GM21737 (cell line): ENCODE results near the gene TNPO1.
"Not testable (repeated sequence)": the region's sequence is repeated elsewhere in the genome, so short reads cannot be mapped to it uniquely, and the experiment has no call there.

ENCODE experiments used
- ATAC-seq: cut with Tn5 transposase; IDR thresholded peaks from one replicate; pipeline ENCODE4 v1.9.1; 2021; ENCODE audit warnings: mild to moderate bottlenecking, moderate library complexity; ENCODE audit not compliant: unreplicated experiment

The TNPO1 gene

DNA sequence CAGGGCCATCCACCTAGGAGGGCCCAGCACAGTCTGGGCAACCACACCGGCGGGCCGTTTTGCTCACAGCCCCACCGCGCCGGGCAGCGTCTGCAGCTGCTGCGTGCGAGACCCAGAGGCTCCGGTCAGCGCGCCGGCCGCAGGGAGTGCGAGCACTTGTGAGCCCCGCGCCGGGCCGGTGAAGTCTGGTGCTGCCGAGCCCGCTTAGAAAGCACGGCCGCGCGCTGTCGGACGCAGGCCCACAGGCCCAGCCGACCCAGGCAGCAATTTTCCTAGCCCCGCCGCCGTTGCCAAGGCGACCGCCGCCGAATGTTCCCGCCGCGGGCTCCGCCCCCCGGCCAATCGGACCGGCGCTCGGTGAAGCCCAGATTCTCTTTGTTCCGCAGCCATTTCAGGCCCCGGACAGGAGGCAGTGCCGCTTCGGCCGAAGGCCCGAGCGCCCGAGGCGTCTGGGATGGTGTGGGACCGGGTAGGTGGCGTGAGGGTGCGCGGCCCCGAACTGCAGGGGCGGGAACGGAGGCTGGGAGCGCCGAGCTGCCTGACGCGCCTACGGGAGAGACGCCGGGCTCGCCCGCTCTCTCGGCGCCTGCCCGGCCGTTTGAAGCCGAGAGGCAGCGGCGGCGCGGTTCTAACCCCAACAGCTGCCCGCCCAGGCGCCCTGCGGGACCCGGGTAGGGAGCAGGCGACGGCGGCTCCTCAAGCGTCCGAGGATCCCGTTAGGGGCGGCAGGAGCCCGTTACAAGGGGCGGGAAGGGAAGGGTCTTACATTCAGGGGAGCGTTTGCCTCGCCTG is at the start of gene TNPO1:
TNPO1 (plus strand) TSS at position 378 of the 792 bp plus-strand sequence; CDS start at position 455, 77 bp downstream.
- peak; percentile 84 for ATAC-seq

DNA sequence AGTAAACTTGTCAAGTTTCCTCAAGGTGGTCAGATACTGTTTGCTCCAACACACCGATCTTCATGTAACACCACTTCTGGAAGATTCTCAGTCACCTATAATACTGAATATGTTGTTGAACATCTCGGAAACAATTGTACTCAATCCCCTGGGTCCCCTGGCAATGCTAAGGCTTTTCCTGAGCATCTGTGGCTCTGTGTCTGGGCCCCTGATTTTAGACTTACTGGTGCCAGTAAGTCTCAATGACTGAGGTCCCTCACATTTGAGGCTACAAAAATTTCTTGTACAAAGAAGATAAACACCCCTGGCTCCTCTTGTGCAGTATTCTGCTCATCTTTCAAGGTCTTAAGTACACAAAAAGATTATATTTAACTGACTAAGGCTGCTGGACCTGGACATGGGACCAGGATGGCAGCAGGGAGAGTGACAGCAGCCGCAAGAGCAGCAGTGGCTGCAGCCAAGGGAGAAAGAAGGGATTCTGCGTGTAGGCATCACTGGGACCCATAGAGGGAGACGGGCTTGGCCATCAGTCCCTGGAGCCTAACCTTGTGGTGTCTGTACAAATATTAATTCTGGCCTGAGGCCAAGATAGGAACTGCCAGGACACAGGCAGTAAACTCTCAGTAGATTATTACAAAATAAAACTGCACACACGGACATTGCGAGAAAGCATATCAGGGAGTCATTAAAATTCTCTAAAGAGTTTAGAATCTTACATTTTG is 49.0 kb upstream of the TNPO1 start:
- no peak for ATAC-seq

DNA sequence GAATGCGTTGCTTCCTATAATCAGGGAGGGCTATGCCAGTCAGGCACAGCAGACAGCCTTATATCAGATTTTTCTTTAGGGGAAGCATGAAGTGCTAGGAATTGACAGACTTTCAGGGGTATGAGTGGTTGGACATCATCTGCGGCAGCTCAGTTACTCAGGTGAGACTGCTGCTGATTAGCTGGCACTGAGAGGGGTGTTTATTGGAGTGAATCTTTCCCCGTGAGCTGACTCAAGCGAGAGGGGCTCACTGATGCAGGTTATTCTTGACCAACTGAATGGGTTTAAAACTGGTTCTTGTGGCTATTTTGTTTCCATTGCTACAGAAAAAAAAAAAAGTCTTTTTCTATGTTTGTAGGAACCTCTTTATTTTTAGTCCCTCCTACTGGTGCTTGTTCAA is 46.2 kb upstream of the TNPO1 start:
- no peak for ATAC-seq

DNA sequence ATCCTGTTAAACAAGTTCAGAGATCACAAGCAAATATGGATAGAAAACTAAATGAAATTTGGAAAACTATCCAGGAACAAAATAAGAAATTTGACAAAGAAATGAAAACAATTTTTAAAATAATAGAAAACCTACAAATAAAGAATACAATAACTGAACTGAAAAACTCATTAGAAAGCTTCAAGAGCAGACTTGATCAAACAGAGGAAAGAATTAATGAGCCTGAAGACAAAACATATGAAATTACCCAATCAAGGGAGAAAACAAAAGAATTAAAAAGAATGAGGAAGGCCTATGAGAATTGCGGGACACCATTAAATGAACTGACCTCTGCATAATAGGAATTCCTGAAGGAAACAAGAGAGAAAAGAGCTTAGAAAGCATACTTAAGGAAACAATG is 39.8 kb upstream of the TNPO1 start:
- no peak for ATAC-seq

DNA sequence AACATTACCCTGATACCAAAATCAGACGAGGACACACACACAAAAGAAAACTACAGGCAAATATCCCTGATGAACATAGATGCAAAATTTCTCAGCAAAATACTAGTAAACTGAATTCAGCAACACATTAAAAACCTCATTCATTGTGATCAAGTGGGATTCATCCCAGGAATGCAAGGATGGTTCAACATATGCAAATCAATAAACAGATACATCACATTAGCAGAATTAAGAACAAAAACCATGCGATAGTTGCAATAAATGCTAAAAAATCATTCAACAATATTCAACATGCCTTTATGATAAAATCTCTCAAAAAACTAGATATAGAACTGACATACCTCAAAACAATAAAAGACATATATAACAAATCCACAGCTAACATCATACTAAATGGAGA is 36.9 kb upstream of the TNPO1 start:
- ATAC-seq: no peak

DNA sequence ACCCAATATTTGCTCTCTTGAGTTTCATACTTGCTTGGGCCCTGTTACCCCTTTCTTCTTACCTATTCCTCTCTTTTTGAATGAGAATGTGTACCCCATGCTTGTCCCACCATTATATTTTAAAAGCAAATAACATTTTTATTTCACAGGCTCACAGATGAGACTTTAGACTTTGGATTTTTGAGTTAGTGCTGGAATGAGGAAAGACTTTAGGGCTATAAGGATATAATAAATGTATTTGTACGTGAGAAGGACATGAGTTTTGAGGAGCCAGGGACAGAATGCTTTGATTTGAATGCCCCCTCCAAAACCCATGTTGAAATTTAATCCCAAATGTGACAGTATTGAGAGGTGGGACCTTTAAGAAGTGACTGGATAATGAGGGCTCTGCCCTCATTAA is 33.1 kb upstream of the TNPO1 start:
- no peak for ATAC-seq

DNA sequence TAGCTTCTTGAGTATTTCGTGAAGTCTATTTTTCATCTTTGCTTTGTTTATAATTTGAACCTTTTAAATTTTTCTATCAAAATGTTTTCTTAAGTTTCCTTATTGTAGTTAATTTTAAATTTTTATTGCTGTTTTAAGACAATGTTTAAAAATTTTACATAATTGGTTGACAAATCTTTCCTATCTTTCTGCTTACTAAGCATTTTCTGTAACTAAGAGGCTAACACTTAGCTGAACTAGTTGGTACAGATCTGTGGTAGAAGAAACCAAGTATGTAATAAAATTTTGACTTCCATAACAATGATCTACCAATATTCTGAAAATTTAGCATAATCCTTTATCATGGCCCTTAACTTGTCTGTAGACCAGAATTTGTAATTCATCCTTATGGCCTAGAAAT is 32.3 kb upstream of the TNPO1 start:
- no peak for ATAC-seq

DNA sequence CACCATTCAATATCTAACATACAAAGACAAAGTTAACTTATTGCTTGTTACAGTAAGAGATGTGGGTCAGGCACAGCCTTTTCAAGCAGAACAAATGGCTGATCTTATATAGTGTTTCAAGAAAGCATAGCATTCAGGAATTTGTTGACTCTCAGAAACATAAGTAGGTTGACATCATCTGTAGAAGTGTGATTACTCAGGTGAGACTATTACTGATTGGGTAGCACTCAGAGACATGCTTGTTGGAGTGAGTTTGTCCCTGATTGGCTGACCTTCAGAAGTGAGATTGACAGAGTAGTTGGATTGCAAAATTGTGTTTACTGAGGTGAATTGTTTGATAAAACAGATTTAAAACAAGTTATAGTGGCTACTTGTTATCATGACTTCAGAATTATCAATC is 30.7 kb upstream of the TNPO1 start:
- no peak for ATAC-seq

DNA sequence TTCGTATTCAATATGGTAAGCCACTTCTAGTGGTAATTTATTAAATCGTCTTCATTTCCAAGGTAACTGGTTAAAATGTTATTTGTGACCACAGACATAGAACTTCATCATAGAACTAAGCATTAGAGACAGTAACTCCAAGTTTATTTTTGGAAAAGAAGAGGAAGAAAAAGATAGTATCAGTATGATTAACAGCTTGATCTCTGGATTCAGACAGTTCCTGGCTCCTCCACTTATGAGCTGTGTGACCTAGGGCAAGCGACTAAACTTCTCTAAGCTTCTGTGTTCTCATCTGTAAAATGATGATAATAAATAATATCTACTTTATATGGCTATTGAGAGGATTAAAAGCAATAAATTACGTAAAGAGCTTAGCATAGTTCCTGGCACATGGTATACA is 29.8 kb upstream of the TNPO1 start:
- ATAC-seq: no peak

DNA sequence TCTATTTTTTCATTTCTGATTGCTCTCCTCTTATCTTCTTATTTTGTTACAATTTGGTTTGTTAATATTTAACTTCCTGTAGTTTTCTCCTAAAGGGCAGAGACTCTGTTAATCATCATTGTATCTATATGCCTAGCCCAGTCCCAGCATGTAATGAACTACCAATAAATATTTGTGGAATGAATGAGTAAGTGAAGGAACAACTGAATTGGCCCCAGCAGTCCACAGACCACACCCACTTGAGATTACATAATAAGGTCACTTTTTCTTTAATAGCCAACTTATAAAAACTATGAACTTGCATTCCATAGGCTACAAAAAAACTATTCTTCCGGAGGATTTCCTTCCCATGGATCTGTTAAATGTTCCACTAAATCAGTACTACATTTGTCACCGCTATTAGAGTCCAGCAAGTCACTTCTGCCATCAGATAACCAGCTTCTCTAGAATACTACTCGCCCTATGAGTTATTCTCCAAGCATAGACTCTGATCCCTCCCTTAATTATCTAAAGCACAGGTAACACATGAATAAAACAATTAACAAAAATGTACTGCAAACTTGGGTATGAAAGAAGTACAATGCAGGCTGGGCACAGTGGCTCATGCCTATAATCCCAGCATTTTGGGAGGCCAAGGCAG is 27.5 kb upstream of the TNPO1 start:
- no peak for ATAC-seq

DNA sequence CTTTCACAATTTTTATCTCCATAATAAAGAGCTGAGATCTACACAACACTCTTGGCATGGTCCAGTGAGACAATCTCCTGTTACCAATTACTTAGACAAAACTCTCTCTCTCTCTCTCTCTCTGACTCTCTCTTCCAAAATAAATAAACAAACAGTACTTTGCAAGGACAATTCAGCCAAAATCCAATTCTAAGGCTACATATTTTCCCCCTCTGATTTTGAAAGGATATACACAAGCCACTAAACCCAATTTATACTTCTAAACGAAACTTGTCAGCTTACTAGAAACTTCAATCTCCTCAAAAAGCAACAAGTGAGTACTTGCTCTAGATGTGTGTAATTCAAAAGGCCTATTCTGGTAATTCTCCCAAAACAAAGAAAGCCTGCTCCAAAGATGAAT is 26.3 kb upstream of the TNPO1 start:
- no peak for ATAC-seq

DNA sequence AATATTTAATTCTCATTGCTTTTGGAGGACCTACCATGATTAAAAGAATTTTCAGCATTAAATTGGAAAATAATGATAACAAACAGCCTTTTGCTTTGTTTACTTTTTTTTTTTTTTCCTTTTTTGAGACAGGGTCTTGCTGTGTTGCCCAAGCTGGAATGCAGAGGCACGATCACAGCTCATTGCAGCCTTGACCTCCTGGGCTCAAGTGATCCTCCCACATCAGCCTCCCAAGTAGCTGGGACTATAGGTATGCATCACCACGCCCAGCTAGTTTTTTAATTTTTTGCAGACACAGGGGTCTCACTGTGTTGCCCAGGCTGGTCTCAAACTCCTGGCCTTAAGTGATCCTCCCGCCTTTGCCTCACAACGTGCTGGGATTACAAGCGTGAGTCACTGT is 23.8 kb upstream of the TNPO1 start:
- ATAC-seq: not testable (repeated sequence)

DNA sequence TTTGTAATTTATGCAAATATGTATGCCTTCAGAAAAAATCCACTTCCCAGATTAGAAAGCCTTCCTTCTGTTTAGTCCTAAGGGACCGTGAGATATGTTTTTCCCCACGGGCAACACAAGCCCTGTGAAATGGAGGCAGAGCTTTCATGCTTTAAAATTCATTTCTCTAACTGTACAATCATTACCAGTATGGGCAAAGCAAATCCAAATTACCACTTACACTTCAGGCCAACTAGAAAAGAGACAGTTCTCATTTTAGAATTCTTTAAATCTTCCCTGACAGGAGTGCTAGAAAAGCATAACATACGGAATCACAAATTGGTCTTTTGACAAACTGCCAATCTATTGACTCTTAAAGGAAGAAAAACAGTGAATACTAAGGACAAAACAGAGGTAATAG is 20.5 kb upstream of the TNPO1 start:
- no peak for ATAC-seq

DNA sequence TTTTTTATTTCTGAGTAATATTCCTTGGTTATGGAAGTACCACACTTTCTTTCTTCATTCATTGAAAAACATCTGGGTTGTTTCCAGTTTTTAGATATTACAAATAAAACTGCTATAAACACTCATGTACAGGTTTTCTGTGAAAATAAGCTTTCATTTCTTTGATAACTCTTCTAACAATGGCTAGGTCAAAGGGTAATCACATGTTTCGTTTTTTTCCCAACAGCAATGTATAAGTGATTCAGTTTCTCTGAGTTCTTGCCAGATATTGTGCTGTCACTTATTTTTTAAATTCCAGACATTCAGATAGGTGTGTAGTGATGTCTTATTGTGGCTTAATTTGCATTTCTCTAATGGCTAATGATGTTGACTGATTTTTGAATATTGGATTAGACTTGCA is 16.7 kb upstream of the TNPO1 start:
- ATAC-seq: no peak

DNA sequence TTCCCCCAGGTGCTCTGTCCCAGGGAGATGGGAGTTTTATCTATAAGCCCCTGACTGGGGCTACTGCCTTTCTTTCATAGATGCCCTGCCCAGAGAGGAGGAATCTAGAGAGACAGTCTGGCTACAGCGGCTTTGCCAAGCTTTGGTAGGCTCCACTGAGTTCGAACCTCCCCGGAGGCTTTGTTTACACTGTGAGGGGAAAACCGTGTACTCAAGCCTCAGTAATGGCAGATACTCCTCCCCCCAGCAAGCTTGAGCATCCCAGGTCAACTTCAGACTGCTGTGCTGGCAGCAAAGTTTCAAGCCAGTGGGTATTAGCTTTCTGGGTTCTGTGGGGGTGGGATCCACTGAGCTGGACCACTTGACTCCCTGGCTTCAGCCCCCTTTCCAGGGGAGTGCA is 7.8 kb upstream of the TNPO1 start:
- not testable (repeated sequence) for ATAC-seq

DNA sequence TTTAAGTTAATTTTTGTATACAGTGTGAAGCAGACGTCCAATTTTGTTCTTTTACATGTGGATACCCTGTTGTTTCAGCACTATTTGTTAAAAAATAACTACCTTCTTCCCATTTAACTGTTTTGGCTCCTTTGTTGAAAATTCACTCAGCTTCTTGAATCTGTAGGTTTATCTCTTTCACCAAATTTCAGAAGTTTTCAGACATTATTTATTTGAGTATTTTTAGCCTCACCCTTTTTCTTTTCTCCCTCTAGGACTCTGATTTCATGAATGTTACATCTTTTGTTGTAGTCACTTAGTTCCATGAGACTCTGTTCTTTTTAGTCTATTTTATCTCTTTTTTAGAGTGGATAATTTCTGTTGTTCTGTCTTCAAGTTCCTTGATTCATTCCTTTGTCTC is 4.6 kb upstream of the TNPO1 start:
- ATAC-seq: no peak

DNA sequence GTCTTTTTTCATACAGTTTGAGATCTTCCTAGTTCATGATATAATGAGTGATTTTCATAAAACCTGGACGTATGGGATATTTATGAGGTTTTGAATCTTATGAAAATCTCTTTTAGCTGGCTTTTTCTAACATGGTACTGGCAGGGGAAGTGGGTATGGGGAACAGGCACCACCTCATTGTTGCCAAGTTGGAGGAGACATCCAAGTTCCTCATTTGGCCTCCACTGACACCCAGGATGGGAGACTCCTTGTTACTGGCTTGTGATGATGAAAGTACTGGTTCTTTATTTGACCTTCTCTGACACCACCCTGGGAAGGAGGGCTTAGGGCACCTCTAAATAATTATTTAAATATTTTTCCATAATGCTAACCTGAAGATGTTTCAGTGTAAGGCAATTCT is 4.0 kb upstream of the TNPO1 start:
- no peak for ATAC-seq

DNA sequence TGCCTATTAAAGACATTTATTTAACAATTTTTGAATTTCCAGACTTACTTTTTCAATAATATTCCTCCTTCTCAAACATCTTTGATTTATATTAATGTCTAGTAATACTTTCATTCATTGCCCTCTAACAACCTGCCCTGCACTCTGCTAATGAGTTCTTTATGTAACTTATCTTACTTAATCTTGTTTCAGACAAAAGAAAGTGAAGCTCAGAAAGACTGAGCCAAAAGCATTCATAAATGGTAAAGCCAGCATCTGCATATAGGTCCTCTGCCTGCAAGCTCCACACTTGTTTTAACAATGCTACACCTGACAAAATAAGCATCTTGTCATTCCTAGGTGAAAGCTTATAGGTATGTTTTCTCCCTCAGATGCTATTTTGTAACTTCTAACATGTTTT is 2.4 kb upstream of the TNPO1 start:
- ATAC-seq: no peak

DNA sequence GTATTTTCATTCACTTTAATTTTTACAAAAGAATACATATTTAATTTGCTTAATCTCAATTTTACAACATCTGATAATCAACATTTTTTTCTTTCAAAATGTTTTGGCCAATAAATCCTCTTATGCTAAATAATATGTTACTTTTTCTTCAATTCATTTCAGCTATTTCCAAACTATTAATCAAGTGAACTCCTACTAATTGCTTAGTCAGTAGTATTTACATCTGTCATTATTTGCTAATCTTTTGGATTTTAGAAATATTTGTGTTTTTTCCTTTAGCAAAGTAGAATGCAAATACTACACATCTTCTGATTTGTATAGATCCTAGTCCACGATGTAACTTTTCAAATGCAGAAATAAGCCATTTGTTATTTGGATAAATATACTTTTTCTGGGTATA is 1.6 kb upstream of the TNPO1 start:
- ATAC-seq: no peak

DNA sequence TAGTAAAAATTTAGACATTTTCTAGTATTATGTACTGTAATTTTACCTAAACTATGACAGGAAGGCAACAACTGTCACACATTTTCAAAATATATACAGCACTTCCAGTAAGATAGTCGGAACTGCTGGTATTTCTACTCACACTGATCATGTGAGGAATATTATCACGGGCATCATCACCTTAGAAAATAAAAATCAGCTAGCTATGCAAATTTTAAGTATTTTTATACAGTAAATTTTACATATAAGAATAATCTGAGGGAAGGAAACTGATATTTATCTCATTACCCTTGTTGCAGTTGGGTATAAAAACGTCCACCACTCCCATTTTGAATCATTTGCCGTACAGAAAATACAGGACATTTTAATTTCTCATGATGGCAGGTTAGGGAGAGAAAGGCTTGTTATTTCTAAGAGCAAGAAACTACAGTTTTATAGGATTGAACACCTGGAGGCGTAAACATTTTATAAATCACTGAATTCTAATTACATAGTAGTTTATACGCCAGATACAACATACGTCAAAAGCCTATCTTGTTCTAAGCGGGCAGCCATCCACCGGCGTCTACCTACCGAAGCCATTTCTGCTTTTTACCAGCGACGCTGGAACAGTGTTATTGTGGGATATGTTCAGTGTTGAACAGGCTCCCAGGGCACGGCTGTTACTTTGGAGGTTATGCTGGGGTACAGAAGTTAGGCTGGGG is 729 bp upstream of the TNPO1 start:
- ATAC-seq: no peak

DNA sequence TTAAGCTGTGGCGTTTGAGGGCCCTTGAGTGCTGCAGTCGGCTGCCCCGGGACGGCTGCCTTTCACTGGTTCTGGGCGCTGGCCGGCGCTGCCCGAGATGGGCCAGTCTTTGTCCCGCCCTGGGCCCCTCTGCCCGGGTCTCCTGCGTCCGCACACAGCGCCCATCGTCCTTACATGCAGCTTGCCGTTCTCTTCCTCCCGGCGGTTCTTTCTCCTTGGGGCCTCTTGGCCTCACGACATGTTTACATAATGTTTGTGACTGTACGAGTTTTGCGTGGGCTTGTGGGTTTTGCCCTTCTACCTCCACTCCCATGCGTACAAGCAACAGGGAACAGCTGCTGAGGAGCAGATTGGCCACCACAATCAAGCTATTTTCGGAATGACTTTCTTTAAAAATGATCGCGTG is 618 bp downstream of the TNPO1 start:
- ATAC-seq: peak; percentile 24
